Gastrocnemius medialis (tissue), 4 donors: Measurements from ENCODE around the gene GNAT3.

Experiments used
- CTCF ChIP-seq, 5 experiments: fragments of 450-650 bp in 3 of 5; fragments of 200-600 bp in 2 of 5; sonication (generic) in 2 of 5; IDR thresholded peaks in 4 of 5; conservative IDR thresholded peaks in 1 of 5; 1 replicate in 4 of 5; 2 replicates in 1 of 5; pipeline ENCODE4 v1.5.1; 2016 to 2019; ENCODE audit warnings: antibody characterized with exemption in 5 of 5, mild to moderate bottlenecking in 3 of 5, moderate library complexity in 3 of 5
- POLR2A ChIP-seq, 2 donors: fragments of 450-650 bp; IDR thresholded peaks; one replicate each; pipeline ENCODE4 v1.6.1; 2017; ENCODE audit warnings: antibody characterized with exemption in 2 of 2, mild to moderate bottlenecking in 2 of 2, moderate library complexity in 2 of 2

- no peak for TF ChIP-seq POLR2A (IDR thresholded peaks at IDR 0.05)
- TF ChIP-seq CTCF (IDR thresholded peaks at IDR 0.05 in 4 of 5, conservative IDR thresholded peaks at IDR 0.05 in 1 of 5): no peak
Measured at GRCh38 chr7:80417211-80417793, 94.6 kb downstream of the GNAT3 start.
